Astrocyte (in vitro differentiated cells and primary cell): ENCODE measurements around the gene RDH5.

ENCODE experiments used
- EZH2 ChIP-seq: IDR thresholded peaks from 2 replicates; pipeline ENCODE4 v1.6.1; 2012; ENCODE audit warnings: mild to moderate bottlenecking, low read length, inconsistent platforms; ENCODE audit not compliant: insufficient read depth
- TF ChIP-seq, protein P1 (sequence below): IDR thresholded peaks from 2 replicates; pipeline ENCODE4 v1.5.1; 2011; ENCODE audit warnings: low read depth, mild to moderate bottlenecking, inconsistent platforms, low read length, moderate library complexity; ENCODE audit not compliant: insufficient read depth

- TF ChIP-seq, protein P1, sequence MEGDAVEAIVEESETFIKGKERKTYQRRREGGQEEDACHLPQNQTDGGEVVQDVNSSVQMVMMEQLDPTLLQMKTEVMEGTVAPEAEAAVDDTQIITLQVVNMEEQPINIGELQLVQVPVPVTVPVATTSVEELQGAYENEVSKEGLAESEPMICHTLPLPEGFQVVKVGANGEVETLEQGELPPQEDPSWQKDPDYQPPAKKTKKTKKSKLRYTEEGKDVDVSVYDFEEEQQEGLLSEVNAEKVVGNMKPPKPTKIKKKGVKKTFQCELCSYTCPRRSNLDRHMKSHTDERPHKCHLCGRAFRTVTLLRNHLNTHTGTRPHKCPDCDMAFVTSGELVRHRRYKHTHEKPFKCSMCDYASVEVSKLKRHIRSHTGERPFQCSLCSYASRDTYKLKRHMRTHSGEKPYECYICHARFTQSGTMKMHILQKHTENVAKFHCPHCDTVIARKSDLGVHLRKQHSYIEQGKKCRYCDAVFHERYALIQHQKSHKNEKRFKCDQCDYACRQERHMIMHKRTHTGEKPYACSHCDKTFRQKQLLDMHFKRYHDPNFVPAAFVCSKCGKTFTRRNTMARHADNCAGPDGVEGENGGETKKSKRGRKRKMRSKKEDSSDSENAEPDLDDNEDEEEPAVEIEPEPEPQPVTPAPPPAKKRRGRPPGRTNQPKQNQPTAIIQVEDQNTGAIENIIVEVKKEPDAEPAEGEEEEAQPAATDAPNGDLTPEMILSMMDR, result peak; percentile 94
- TF ChIP-seq EZH2, result no peak
Observed at GRCh38 chr12:55738123-55739024, 18.2 kb downstream of the RDH5 start.
